Adrenal gland (tissue), 12 donors: ENCODE measurements around the gene RTN4IP1. TPM values are rescaled to one million over a fixed set of nuclear protein-coding genes. Genes with fewer than 3 reads are reported as not detected.

Experiments
- DNase-seq, 7 donors: peaks; one replicate each; pipeline ENCODE4 v3.0.0-alpha.2; 2019 to 2020
- H3K27ac ChIP-seq, 5 donors: fragments of 200-600 bp; sonication (generic) in 4 of 5; 1 replicate in 3 of 5; 2 replicates in 2 of 5; pipeline versions ENCODE4 v1.5.1 to v1.8.0; 2016 to 2020; ENCODE audit warnings: mild to moderate bottlenecking in 1 of 5
- H3K27me3 ChIP-seq: fragments of 200-600 bp; 2 replicates; pipeline ENCODE4 v1.8.0; 2021
- H3K36me3 ChIP-seq, 2 donors: fragments of 200-600 bp; replicated peaks in 1 of 2; 1 replicate in 1 of 2; 2 replicates in 1 of 2; pipeline versions ENCODE4 v1.5.1 to v1.8.0; 2018 to 2022
- H3K4me1 ChIP-seq, 2 donors: fragments of 200-600 bp; replicated peaks in 1 of 2; 1 replicate in 1 of 2; 2 replicates in 1 of 2; pipeline versions ENCODE4 v1.5.1 to v1.8.0; 2018 to 2021
- H3K4me3 ChIP-seq, 4 donors: fragments of 200-600 bp; sonication (generic) in 3 of 4; one replicate each; pipeline ENCODE4 v1.5.1; 2016 to 2018
- H3K9me3 ChIP-seq, 3 donors: fragments of 200-600 bp; sonication (generic) in 1 of 3; replicated peaks in 1 of 3; 1 replicate in 2 of 3; 2 replicates in 1 of 3; pipeline versions ENCODE4 v1.5.1 to v1.8.0; 2016 to 2021
- POLR2A ChIP-seq, 2 donors: fragments of 450-650 bp; IDR thresholded peaks; one replicate each; pipeline ENCODE4 v1.6.1; 2017; ENCODE audit warnings: antibody characterized with exemption in 2 of 2, mild to moderate bottlenecking in 2 of 2, moderate library complexity in 1 of 2
- WGBS, 4 donors: extraction: QIAGEN DNeasy Blood & Tissue Kit in 2 of 4; methylation state at CpG; one replicate each; pipeline versions ENCODE4 v1.1.5 to v1.1.7; 2013 to 2017; 5-methylcytosine and 5-hydroxymethylcytosine counted together
- intact Hi-C, 2 donors: fragments of 100-400 bp; cut with DNase I; formaldehyde crosslinking; loops; one replicate each; pipeline versions ENCODE4 v1.14.1 to v1.15.0; 2022 to 2023
- polyA plus RNA-seq, 3 donors: library from polyadenylated mRNA; stranded (reverse); fragments of 200-250 nt in 2 of 3; fragments of 350-450 nt in 1 of 3; fragmentation: Illumina TruSeq in 1 of 3; extraction: RNeasy Lipid Tissue Mini Kit (QIAGEN cat#74804) in 1 of 3; gene quantifications; one replicate each; pipeline ENCODE4 v1.2.3, GENCODE V29; 2013 to 2014
- total RNA-seq, 9 donors: library from RNA; depleted of rRNA in 4 of 9; stranded (reverse); fragments of >200 nt in 4 of 9; fragments of 120-200 nt in 1 of 9; fragmentation: NEBNext Ultra II Directional in 1 of 9; extraction: Animal tissue kit (Norgen Biotek cat#: 25700) in 1 of 9; gene quantifications; one replicate each; pipeline versions ENCODE4 v1.1.0 to v1.2.4, GENCODE V29; 2013 to 2023
- TF ChIP-seq, protein P1 (sequence below), 6 experiments: fragments of 450-650 bp in 4 of 6; fragments of 200-600 bp in 2 of 6; sonication (generic) in 1 of 6; IDR thresholded peaks; 1 replicate in 5 of 6; 2 replicates in 1 of 6; pipeline versions ENCODE4 v1.5.1 to v1.8.0; 2016 to 2021; ENCODE audit warnings: antibody characterized with exemption in 6 of 6, mild to moderate bottlenecking in 2 of 6, moderate library complexity in 1 of 6
- donor health status: healthy with polysubstance abuse.
- donor health status: Bipolar disorder and iron deficiency.
- donor health status: DM: yes; HTN: yes; CAD: no.
- donor health status: DM: no; HTN: no; CAD: no.
- donor health status: DM: no; HTN: no; CAD: no.
- donor health status: DM: yes; HTN: yes; CAD: no.

Gene RTN4IP1
- total and polyA plus RNA-seq, 12 donors, result 1.6 to 22.1 (median 7.5) TPM

DNA sequence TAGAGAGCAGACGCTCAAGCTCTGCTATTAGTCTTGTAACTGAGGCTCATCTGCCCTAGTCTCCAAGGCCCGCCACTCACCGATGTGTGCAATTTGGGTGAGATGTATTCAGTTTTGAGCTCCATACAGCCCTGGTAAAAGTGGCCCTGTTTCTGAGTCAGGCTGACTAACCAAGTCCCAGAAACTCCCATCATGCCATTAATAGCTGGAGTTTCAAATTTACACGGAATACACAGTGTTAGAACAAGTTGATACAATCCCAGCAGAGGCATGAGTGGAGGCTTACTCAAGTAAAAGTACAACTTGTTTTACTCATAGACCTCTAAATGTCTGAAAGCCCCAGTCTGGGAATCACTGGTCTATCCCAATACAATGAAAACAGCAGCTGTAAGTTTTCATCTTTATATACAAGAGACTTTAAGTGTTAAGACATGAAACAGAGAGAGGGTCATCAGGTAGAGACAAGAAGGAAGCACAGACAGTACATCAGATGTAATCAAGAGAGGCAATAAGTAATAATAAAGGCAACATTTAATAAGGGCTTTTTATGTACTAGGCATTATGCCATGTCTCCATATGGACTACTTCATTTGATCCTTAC, 42.4 kb downstream of the RTN4IP1 start:
- no peak overlapping the region for H3K27ac ChIP-seq
- no peak overlapping the region for H3K4me3 ChIP-seq
- no peaks in the 10 kb centered on the region for H3K27me3 ChIP-seq
- peaks cover 0 to 7% of the 10 kb centered on the region in 2 donors for H3K4me1 ChIP-seq
- 86 to 95% (median 91%) methylated on average over 4 of the region's 4 CpGs for WGBS, 4 donors
- H3K9me3 ChIP-seq, result no peaks in the 10 kb centered on the region
- intact Hi-C loops, result no loop called here
- DNase-seq, result no peak
- H3K36me3 ChIP-seq, result peaks cover 0 to under 1% of the 10 kb centered on the region in 2 donors
- TF ChIP-seq, protein P1, sequence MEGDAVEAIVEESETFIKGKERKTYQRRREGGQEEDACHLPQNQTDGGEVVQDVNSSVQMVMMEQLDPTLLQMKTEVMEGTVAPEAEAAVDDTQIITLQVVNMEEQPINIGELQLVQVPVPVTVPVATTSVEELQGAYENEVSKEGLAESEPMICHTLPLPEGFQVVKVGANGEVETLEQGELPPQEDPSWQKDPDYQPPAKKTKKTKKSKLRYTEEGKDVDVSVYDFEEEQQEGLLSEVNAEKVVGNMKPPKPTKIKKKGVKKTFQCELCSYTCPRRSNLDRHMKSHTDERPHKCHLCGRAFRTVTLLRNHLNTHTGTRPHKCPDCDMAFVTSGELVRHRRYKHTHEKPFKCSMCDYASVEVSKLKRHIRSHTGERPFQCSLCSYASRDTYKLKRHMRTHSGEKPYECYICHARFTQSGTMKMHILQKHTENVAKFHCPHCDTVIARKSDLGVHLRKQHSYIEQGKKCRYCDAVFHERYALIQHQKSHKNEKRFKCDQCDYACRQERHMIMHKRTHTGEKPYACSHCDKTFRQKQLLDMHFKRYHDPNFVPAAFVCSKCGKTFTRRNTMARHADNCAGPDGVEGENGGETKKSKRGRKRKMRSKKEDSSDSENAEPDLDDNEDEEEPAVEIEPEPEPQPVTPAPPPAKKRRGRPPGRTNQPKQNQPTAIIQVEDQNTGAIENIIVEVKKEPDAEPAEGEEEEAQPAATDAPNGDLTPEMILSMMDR (IDR thresholded peaks at IDR 0.05), result no peak
- no peak for TF ChIP-seq POLR2A (IDR thresholded peaks at IDR 0.05)

DNA sequence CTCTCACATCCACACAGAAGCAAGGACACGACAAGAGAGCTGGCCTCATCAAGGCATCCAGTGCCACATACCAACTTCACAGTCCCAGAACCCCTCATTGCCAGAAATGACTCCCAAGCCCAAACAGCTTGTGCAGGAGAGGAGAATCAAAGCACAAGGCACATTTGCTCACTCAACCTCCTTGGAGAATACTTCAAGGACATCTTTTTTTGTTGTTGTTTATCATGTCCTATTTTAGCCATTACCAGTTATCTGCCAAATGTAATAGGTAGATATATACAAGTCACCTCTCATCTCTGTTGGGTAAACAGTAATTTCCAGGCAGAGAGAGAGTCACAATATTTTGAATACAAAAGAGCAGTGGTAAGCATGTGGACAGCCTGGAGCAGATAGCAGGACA, 47.8 kb downstream of the RTN4IP1 start:
- Histone ChIP-seq H3K4me3 (no peak overlapping the region), H3K4me1 (no peaks in the 10 kb centered on the region), H3K27me3 (no peaks in the 10 kb centered on the region), H3K36me3 (no peaks in the 10 kb centered on the region), H3K27ac (no peak overlapping the region), H3K9me3 (no peaks in the 10 kb centered on the region)
- intact Hi-C loops, result no loop called here
- TF ChIP-seq POLR2A (IDR thresholded peaks at IDR 0.05), result no peak
- TF ChIP-seq, protein P1 (IDR thresholded peaks at IDR 0.05), result no peak
- WGBS, 4 donors, result 43 to 67% (median 54%) methylated on average over 1 of the region's 1 CpG
- DNase-seq, result peak in 1 of 7 donors; percentile 17

DNA sequence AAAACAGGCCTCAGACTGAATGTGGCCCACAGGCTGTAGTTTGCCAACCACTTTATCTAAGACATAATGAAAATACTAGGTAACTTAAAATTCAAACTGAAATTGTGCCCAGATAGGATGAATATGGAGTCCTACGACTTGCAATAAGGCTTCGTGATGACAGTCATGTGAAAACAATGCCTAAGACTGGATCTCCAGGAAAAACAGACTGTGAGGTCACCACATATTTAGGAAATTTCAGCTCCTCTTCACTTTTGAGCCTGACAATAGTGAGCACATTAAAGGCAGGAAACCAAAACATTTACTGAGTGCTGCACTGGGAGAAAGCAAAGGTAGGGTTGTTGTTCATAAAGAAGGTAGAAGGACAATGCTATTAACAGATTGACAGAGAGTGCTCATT, 50.0 kb downstream of the RTN4IP1 start:
- TF ChIP-seq, protein P1 (IDR thresholded peaks at IDR 0.05), result no peak
- TF ChIP-seq POLR2A (IDR thresholded peaks at IDR 0.05), result no peak
- Histone ChIP-seq H3K9me3 (no peaks in the 10 kb centered on the region), H3K4me3 (no peak overlapping the region), H3K27me3 (no peaks in the 10 kb centered on the region), H3K4me1 (peaks cover 0 to 10% of the 10 kb centered on the region in 2 donors), H3K36me3 (no peaks in the 10 kb centered on the region), H3K27ac (no peak overlapping the region)
- 87 to 98% (median 94%) methylated on average over 2 of the region's 2 CpGs for WGBS, 4 donors
- intact Hi-C loops, result no loop called here
- DNase-seq, result no peak

DNA sequence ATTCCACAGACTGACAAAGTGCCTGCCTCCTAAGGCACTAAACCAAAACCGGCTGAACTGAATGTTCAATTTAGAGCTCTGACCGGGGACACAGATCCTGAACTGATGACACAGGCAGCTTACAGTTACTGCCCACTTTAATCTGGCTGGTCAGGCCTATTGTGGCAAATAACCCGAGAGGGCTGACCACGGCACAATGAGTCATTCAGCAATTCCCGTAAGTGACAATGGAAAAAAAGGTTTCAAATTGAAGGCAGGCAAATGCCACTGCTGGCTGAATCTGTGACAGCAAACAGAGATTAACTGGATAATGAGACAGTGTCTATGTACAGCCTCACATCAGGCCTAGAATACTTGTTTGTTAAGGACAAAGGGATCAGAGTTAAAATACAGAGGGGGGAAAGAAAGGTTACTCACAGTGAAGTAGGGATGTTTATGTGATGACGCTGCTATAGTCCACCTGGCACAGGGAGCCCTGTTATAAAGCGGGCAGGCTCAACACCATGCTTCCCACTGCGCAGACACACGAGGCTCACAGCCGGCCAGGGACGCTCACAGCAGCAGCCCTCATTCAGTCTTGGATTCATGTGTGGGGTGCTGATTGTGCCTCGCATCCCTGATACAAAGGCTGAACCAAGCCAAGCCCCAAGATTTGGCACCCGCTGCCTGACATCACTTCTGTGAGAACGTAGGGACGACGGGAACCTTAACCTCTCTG, 54.4 kb downstream of the RTN4IP1 start:
- Histone ChIP-seq H3K27me3 (no peaks in the 10 kb centered on the region), H3K36me3 (no peaks in the 10 kb centered on the region), H3K4me3 (no peak overlapping the region), H3K27ac (peak overlapping the region in 2 of 5 donors; percentile 88 to 90), H3K4me1 (peaks cover 0 to 11% of the 10 kb centered on the region in 2 donors), H3K9me3 (no peaks in the 10 kb centered on the region)
- peak in 1 of 2 donors; percentile 45 for TF ChIP-seq POLR2A (IDR thresholded peaks at IDR 0.05)
- TF ChIP-seq, protein P1 (IDR thresholded peaks at IDR 0.05), result no peak
- WGBS, 4 donors, result 69 to 79% (median 77%) methylated on average over 12 to 16 of the region's 16 CpGs
- peak; percentile 44 to 89 (median 84) for DNase-seq
- intact Hi-C loops, result no loop called here
